Stomach (tissue), 9 donors: Measurements from ENCODE around the gene IL1RAPL2. TPM values are rescaled to one million over a fixed set of nuclear protein-coding genes. Genes with fewer than 3 reads are reported as not detected.
"Not testable (repeated sequence)": the region's sequence is repeated elsewhere in the genome, so short reads cannot be mapped to it uniquely, and the experiment has no call there.

Experiments
- DNase-seq, 2 donors: peaks; one replicate each; pipeline versions ENCODE4 v3.0.0 to v3.0.0-alpha.2; 2013 to 2019
- H3K27ac ChIP-seq, 5 donors: fragments of 200-600 bp in 4 of 5; sonication (generic) in 4 of 5; one replicate each; pipeline ENCODE4 v1.5.1; 2013 to 2019; ENCODE audit warnings: mild to moderate bottlenecking in 1 of 5, moderate library complexity in 1 of 5
- H3K27me3 ChIP-seq, 3 donors: fragments of 200-600 bp; sonication (generic); one replicate each; pipeline ENCODE4 v1.5.1; 2017 to 2019; ENCODE audit warnings: mixed run types in 1 of 3
- H3K36me3 ChIP-seq, 4 donors: fragments of 200-600 bp; sonication (generic); 1 replicate in 3 of 4; 2 replicates in 1 of 4; pipeline ENCODE4 v1.5.1; 2016 to 2019
- H3K4me1 ChIP-seq, 4 donors: fragments of 200-600 bp; sonication (generic); one replicate each; pipeline ENCODE4 v1.5.1; 2016 to 2019
- H3K4me3 ChIP-seq, 4 donors: fragments of 200-600 bp; sonication (generic) in 3 of 4; one replicate each; pipeline ENCODE4 v1.5.1; 2016 to 2019; ENCODE audit warnings: mild to moderate bottlenecking in 1 of 4
- H3K9me3 ChIP-seq, 4 donors: fragments of 200-600 bp; sonication (generic); one replicate each; pipeline ENCODE4 v1.5.1; 2016 to 2019
- EP300 ChIP-seq: sonication (generic); formaldehyde crosslinking; IDR thresholded peaks from one replicate; pipeline ENCODE4 v1.6.1; 2017; ENCODE audit warnings: antibody characterized with exemption
- POLR2A ChIP-seq, 4 donors: fragments of 450-650 bp; IDR thresholded peaks; one replicate each; pipeline ENCODE4 v1.6.1; 2016; ENCODE audit warnings: antibody characterized with exemption in 4 of 4, control low read depth in 2 of 4, mild to moderate bottlenecking in 1 of 4, moderate library complexity in 1 of 4
- POLR2AphosphoS5 ChIP-seq, 3 donors: sonication (generic); formaldehyde crosslinking; IDR thresholded peaks; one replicate each; pipeline ENCODE4 v1.6.1; 2016; ENCODE audit warnings: antibody characterized with exemption in 3 of 3
- WGBS, 5 donors: extraction: QIAGEN DNeasy Blood & Tissue Kit in 3 of 5; methylation state at CpG; one replicate each; pipeline versions ENCODE4 v1.1.5 to v1.1.7; 2013 to 2018; 5-methylcytosine and 5-hydroxymethylcytosine counted together
- intact Hi-C: fragments of 100-400 bp; cut with DNase I; formaldehyde crosslinking; loops from one replicate; pipeline ENCODE4 v1.15.1; 2023; ENCODE audit warnings: low total_unique reads
- polyA plus RNA-seq, 3 donors: library from polyadenylated mRNA; stranded (reverse); fragments of 200-250 nt; gene quantifications; one replicate each; pipeline ENCODE4 v1.2.3, GENCODE V29; 2013
- small RNA-seq, 4 donors: library from RNA; depleted of rRNA; stranded (forward); fragments of <200 nt; gene quantifications; one replicate each; pipeline ENCODE3, GENCODE V24; 2016
- total RNA-seq, 5 donors: library from RNA; depleted of rRNA; stranded (reverse); fragments of >200 nt; gene quantifications; one replicate each; pipeline versions ENCODE4 v1.1.0 to v1.2.3, GENCODE V29; 2014 to 2016
- TF ChIP-seq, protein P1 (sequence below), 7 experiments: fragments of 450-650 bp in 4 of 7; fragments of 200-600 bp in 3 of 7; sonication (generic) in 3 of 7; IDR thresholded peaks; one replicate each; pipeline ENCODE4 v1.5.1; 2016 to 2019; ENCODE audit warnings: antibody characterized with exemption in 7 of 7, control low read depth in 2 of 7, mild to moderate bottlenecking in 1 of 7
- donor health status: healthy with polysubstance abuse.
- donor health status: Bipolar disorder and iron deficiency.
- donor health status: healthy.

Gene IL1RAPL2
- total and polyA plus RNA-seq, 8 donors = 1.1 TPM; not detected in 7

DNA sequence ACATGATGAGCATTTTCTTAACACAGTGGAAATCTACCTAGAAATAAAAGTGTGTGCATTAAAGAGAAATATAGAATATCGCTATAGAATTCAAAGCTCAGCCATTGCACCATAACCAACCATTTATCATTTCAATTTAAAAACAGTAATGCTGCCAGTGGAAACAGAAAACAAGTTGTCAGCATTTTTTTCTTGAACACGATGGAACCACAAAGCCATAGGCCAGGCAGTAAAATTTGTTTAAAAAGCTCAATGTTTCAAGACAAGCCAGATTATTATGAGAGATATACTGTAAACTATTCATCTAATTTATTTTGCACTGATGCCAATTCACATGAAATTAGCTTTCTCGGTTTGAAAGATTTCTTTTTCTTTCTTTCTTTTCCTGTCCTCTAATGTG, 1209.7 kb downstream of the IL1RAPL2 start:
- no peaks in the 10 kb centered on the region for H3K9me3 ChIP-seq
- intact Hi-C loops = no loop called here
- no peak for TF ChIP-seq EP300
- TF ChIP-seq POLR2AphosphoS5 (IDR thresholded peaks at IDR 0.05) = no peak
- no peak for TF ChIP-seq POLR2A (IDR thresholded peaks at IDR 0.05)
- H3K27me3 ChIP-seq = peaks cover 0 to 3% (median 0%) of the 10 kb centered on the region in 3 donors
- DNase-seq = no peak
- no peak overlapping the region for H3K27ac ChIP-seq
- H3K36me3 ChIP-seq = no peaks in the 10 kb centered on the region
- H3K4me1 ChIP-seq = no peaks in the 10 kb centered on the region
- no peak overlapping the region for H3K4me3 ChIP-seq
- 57 to 74% (median 68%) methylated on average over 3 of the region's 3 CpGs for WGBS, 5 donors

DNA sequence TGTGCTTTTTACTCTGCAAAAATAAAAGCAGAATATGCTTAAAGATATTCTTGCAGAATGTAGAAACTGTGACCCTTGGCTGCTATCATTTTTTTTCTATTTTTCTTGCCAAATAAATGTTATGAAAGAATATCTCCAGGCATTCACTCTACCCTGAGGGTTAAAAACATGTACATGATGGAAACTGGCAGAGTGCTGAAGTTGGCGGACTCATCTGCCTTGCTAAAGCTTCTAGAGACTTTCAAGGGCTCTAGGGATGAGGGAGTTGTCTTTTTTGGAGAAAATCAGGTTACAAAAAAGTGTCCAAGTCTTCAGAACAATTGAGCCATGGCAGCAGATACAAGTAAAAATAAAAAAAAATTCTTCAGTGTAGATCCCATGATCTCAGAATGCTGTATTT, 1215.8 kb downstream of the IL1RAPL2 start:
- peaks cover 0 to 3% (median 0%) of the 10 kb centered on the region in 3 donors for H3K27me3 ChIP-seq
- WGBS, 5 donors = 52 to 74% (median 57%) methylated on average over 1 of the region's 1 CpG
- TF ChIP-seq POLR2AphosphoS5 (IDR thresholded peaks at IDR 0.05) (no peak), POLR2A (IDR thresholded peaks at IDR 0.05) (no peak), EP300 (no peak)
- TF ChIP-seq, protein P1, sequence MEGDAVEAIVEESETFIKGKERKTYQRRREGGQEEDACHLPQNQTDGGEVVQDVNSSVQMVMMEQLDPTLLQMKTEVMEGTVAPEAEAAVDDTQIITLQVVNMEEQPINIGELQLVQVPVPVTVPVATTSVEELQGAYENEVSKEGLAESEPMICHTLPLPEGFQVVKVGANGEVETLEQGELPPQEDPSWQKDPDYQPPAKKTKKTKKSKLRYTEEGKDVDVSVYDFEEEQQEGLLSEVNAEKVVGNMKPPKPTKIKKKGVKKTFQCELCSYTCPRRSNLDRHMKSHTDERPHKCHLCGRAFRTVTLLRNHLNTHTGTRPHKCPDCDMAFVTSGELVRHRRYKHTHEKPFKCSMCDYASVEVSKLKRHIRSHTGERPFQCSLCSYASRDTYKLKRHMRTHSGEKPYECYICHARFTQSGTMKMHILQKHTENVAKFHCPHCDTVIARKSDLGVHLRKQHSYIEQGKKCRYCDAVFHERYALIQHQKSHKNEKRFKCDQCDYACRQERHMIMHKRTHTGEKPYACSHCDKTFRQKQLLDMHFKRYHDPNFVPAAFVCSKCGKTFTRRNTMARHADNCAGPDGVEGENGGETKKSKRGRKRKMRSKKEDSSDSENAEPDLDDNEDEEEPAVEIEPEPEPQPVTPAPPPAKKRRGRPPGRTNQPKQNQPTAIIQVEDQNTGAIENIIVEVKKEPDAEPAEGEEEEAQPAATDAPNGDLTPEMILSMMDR (IDR thresholded peaks at IDR 0.05) = no peak
- H3K27ac ChIP-seq = no peak overlapping the region
- DNase-seq = peak in 1 of 2 donors; percentile 58
- no peaks in the 10 kb centered on the region for H3K4me1 ChIP-seq
- H3K9me3 ChIP-seq = peaks cover 0 to 5% (median 0%) of the 10 kb centered on the region in 4 donors
- H3K36me3 ChIP-seq = no peaks in the 10 kb centered on the region
- H3K4me3 ChIP-seq = no peak overlapping the region
- intact Hi-C loops = no loop called here

DNA sequence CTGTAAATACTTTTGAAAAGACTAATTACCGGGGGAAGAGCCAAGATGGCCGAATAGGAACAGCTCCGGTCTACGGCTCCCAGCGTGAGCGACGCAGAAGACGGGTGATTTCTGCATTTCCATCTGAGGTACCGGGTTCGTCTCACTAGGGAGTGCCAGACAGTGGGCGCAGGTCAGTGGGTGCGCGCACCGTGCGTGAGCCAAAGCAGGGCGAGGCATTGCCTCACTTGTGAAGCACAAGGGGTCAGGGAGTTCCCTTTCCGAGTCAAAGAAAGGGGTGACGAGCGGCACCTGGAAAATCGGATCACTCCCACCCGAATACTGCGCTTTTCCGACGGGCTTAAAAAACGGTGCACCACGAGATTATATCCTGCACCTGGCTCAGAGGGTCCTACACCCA, 1230.9 kb downstream of the IL1RAPL2 start:
- H3K4me3 ChIP-seq, intact Hi-C loops, H3K9me3 ChIP-seq, H3K4me1 ChIP-seq, H3K36me3 ChIP-seq, H3K27me3 ChIP-seq, H3K27ac ChIP-seq, DNase-seq: not testable (repeated sequence)
- 81 to 95% (median 91%) methylated on average over 13 to 26 of the region's 26 CpGs for WGBS, 5 donors

DNA sequence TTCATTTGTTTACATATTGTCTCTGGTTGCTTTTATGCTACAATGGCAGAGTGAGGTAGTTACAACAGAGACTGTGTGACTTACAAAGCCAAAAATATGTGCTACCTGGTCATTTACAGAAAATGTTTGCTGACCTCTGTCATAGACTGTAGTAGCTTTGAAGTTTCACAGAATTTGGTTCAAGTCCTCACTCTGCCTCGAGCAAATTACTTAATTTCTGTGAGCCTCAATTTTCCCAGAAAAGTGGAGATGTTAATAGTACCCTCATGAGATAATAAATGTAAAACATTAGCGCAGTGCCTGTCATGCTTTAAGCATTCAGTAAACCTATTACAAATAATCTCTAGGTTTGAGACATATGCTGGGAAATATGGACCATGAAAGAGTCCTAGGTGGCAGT, 1237.9 kb downstream of the IL1RAPL2 start:
- no peak overlapping the region for H3K4me3 ChIP-seq
- no peaks in the 10 kb centered on the region for H3K27me3 ChIP-seq
- DNase-seq = no peak
- no peaks in the 10 kb centered on the region for H3K36me3 ChIP-seq
- WGBS, 5 donors = 45 to 80% (median 76%) methylated on average over 2 of the region's 2 CpGs
- no peaks in the 10 kb centered on the region for H3K4me1 ChIP-seq
- peaks cover 0 to 21% (median 6%) of the 10 kb centered on the region in 4 donors for H3K9me3 ChIP-seq
- H3K27ac ChIP-seq = no peak overlapping the region
- intact Hi-C loops = no loop called here
- TF ChIP-seq, protein P1 (IDR thresholded peaks at IDR 0.05) = no peak

DNA sequence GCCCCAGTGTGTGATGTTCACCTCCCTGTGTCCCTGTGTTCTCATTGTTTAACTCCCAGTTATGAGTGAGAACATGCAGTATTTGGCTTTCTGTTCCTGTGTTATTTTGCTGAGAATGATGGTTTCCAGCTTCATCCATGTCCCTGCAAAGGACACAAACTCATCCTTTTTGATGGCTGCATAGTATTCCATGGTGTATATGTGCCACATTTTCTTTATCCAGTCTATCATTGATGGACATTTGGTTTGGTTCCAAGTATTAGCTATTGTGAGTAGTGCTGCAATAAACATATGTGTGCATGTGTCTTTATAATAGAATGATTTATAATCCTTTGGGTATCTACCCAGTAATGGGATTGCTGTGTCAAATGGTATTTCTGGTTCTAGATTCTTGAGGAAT, 1239.7 kb downstream of the IL1RAPL2 start:
- intact Hi-C loops, H3K4me3 ChIP-seq, H3K4me1 ChIP-seq, H3K27me3 ChIP-seq, DNase-seq, H3K36me3 ChIP-seq, H3K27ac ChIP-seq: not testable (repeated sequence)
- peaks cover 0 to 21% (median 6%) of the 10 kb centered on the region in 4 donors for H3K9me3 ChIP-seq

DNA sequence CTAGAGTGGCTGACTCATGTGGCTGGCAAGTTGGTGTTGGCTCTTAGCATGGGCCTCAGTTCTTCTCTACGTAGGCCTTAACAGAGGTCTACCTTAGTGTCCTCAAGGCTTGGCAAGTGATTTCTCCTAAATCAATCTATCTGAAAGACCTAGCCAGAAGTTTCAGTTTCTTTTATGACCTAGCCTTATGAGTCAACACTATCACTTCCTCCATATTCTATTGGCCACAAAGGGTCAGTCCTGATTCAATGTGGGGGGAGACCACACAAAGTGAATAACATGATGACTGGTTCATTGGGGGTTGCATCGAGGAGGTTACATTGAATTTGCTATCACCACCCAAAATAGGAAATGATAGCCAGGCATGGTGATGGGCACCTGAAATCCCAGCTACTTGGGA, 1250.5 kb downstream of the IL1RAPL2 start:
- Histone ChIP-seq H3K27ac (no peak overlapping the region), H3K9me3 (peaks cover 0 to 5% (median 2%) of the 10 kb centered on the region in 4 donors), H3K4me1 (no peaks in the 10 kb centered on the region), H3K36me3 (no peaks in the 10 kb centered on the region), H3K27me3 (peaks cover 0 to 28% (median 18%) of the 10 kb centered on the region in 3 donors), H3K4me3 (no peak overlapping the region)
- no peak for DNase-seq
- no peak for TF ChIP-seq POLR2AphosphoS5 (IDR thresholded peaks at IDR 0.05)
- TF ChIP-seq EP300 = no peak
- TF ChIP-seq, protein P1 (IDR thresholded peaks at IDR 0.05) = no peak
- TF ChIP-seq POLR2A (IDR thresholded peaks at IDR 0.05) = no peak
- intact Hi-C loops = no loop called here
- WGBS, 5 donors = 64 to 86% (median 82%) methylated on average over 2 of the region's 2 CpGs

Small RNA genes lying within 50 kb of the gene (small RNA-seq; reads per million reads assigned to genes)
- 0 reads per million in 4 donors for gene RNU6-207P
